Keratinocyte (primary cell): ENCODE measurements around the gene NDUFAF2.

Experiments
- EZH2 ChIP-seq: IDR thresholded peaks from one replicate; pipeline ENCODE4 v1.6.1; 2012; ENCODE audit warnings: inconsistent platforms, mild to moderate bottlenecking, low read length, moderate library complexity
- TF ChIP-seq, protein P1 (sequence below), 3 experiments: IDR thresholded peaks in 1 of 3; conservative IDR thresholded peaks in 1 of 3; optimal IDR thresholded peaks in 1 of 3; 2 replicates in 2 of 3; 3 replicates in 1 of 3; pipeline versions ENCODE3 to v1.5.1; 2011; ENCODE audit warnings: low read length in 3 of 3, mild to moderate bottlenecking in 3 of 3, moderate library complexity in 2 of 3, control low read depth in 1 of 3, inconsistent platforms in 1 of 3; ENCODE audit not compliant: insufficient read depth in 2 of 3; ENCODE audit errors: extremely low read depth in 1 of 3

DNA sequence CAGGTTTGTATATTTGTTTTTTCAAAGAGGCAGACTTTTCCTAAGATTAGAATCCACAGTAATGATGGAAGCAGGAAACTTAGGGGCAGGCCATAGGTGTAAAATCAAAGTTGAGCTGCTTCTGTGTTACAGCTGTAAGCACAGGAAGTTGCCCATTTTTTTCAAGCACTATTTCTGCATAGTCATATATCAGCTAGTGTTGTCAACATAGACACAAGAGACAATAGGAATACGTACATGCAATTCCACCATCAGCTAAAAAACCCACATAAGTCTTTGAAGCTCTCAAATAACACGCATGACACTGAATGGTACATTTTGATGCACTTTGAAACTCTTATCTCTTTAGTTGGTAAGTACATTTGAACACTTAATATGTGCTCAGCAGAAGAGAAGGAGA is 237.4 kb downstream of the NDUFAF2 start:
- TF ChIP-seq, protein P1, sequence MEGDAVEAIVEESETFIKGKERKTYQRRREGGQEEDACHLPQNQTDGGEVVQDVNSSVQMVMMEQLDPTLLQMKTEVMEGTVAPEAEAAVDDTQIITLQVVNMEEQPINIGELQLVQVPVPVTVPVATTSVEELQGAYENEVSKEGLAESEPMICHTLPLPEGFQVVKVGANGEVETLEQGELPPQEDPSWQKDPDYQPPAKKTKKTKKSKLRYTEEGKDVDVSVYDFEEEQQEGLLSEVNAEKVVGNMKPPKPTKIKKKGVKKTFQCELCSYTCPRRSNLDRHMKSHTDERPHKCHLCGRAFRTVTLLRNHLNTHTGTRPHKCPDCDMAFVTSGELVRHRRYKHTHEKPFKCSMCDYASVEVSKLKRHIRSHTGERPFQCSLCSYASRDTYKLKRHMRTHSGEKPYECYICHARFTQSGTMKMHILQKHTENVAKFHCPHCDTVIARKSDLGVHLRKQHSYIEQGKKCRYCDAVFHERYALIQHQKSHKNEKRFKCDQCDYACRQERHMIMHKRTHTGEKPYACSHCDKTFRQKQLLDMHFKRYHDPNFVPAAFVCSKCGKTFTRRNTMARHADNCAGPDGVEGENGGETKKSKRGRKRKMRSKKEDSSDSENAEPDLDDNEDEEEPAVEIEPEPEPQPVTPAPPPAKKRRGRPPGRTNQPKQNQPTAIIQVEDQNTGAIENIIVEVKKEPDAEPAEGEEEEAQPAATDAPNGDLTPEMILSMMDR (optimal IDR thresholded peaks at IDR 0.05 in 1 of 3, IDR thresholded peaks at IDR 0.05 in 1 of 3, conservative IDR thresholded peaks at IDR 0.05 in 1 of 3; ENCODE audit: extremely low read depth in 1 of 3, insufficient read depth in 2 of 3, low read length in 3 of 3) = no peak
- no peak for TF ChIP-seq EZH2
